ENCODE measurements around the gene VLDLR. TPM values are rescaled to one million over a fixed set of nuclear protein-coding genes. Genes with fewer than 3 reads are reported as not detected.

VLDLR gene
- total and polyA plus RNA-seq, 2 of the 13 experiments (the other 11 are each of a cell fraction or from before 2014, with no cell fraction given), result 3.4 to 10.5 TPM

DNA sequence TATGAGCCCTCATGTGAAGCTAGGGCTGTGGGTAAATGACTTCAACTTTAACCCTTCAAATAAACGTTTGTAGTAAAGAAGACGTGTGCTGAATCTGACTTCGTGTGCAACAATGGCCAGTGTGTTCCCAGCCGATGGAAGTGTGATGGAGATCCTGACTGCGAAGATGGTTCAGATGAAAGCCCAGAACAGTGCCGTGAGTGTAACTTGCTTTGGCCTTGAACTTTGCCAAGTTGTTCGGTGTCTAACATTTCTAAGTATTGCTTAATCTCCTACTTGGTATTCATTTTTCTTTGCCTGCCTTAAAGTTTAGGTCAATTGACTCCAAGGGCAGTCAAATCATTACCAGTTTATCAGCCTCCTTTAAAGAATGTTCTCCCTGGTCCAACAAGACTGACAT is 18.2 kb downstream of the VLDLR start:
- in situ Hi-C loops (cut with HindIII; ENCODE audit: extremely low pct_ligation_motif_present, low pct_unique_long_range_greater_than_20kb) (no loop called here), intact Hi-C loops (cut with micrococcal nuclease; ENCODE audit: unreplicated experiment) (no loop called here)
- ChIA-PET POLR2A (no interaction called here), CTCF (ENCODE audit: low intra/inter-chr PET ratio, low total read pairs) (no interaction called here)
- H3K27ac ChIP-seq (ENCODE audit: extremely low read length, insufficient read depth, low read length), result no peak overlapping the region
- peaks cover 2 to 14% of the 10 kb centered on the region in 2 experiments; a peak in 4 of 5 replicates for H3K36me3 ChIP-seq (replicated peaks in 1 of 2; ENCODE audit: control insufficient read depth in 1 of 2, insufficient read depth in 2 of 2, low read length in 2 of 2)
- H3K79me2 ChIP-seq (ENCODE audit: insufficient read depth, low read length), result no peaks in the 10 kb centered on the region
- BruUV-seq (replicated peaks), result no TSS peak
- peaks cover 19% of the 10 kb centered on the region for H3K4me1 ChIP-seq (ENCODE audit: insufficient read depth, low read length)
- no peaks in the 10 kb centered on the region for H3K9me3 ChIP-seq (ENCODE audit: low read length)
- H3K4me2 ChIP-seq (ENCODE audit: low read depth, low read length), result no peak overlapping the region
- H3K27me3 ChIP-seq (ENCODE audit: control insufficient read depth in 1 of 2, insufficient read depth in 2 of 2, low read length in 2 of 2), result no peaks in the 10 kb centered on the region
- peak; percentile 56 for FAIRE-seq
- no peak overlapping the region for H3K4me3 ChIP-seq (replicated peaks in 1 of 3; ENCODE audit: insufficient read depth in 1 of 3, low read depth in 2 of 3, low read length in 3 of 3)
- H3K9ac ChIP-seq (ENCODE audit: insufficient read depth, low read depth, low read length), result no peak overlapping the region
- H4K20me1 ChIP-seq (ENCODE audit: insufficient read depth, low read length), result no peaks in the 10 kb centered on the region
- H2AFZ ChIP-seq (ENCODE audit: low read length), result no peak overlapping the region
- WGBS (ENCODE audit: low lambda C conversion rate), result 38% methylated on average over 7 of the region's 7 CpGs
- ATAC-seq, result peak; percentile 72
- peak; percentile 46 for DNase-seq (ENCODE audit: low spot score)
- TF ChIP-seq ZNF256 (CRISPR knock-in tag; conservative IDR thresholded peaks at IDR 0.05), result 0 out of 2 replicates have a peak, but pooled peaks have one; percentile 37
- no peak for TF ChIP-seq BCL6 (CRISPR knock-in tag; IDR thresholded peaks at IDR 0.05)
- TF ChIP-seq, protein P1, sequence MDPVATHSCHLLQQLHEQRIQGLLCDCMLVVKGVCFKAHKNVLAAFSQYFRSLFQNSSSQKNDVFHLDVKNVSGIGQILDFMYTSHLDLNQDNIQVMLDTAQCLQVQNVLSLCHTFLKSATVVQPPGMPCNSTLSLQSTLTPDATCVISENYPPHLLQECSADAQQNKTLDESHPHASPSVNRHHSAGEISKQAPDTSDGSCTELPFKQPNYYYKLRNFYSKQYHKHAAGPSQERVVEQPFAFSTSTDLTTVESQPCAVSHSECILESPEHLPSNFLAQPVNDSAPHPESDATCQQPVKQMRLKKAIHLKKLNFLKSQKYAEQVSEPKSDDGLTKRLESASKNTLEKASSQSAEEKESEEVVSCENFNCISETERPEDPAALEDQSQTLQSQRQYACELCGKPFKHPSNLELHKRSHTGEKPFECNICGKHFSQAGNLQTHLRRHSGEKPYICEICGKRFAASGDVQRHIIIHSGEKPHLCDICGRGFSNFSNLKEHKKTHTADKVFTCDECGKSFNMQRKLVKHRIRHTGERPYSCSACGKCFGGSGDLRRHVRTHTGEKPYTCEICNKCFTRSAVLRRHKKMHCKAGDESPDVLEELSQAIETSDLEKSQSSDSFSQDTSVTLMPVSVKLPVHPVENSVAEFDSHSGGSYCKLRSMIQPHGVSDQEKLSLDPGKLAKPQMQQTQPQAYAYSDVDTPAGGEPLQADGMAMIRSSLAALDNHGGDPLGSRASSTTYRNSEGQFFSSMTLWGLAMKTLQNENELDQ (CRISPR knock-in tag; IDR thresholded peaks at IDR 0.05; ENCODE audit: borderline replicate concordance), result no peak
- TF ChIP-seq ATF2 (CRISPR knock-in tag; IDR thresholded peaks at IDR 0.05), result no peak
- TF ChIP-seq NKX3-1 (CRISPR knock-in tag; IDR thresholded peaks at IDR 0.05), result no peak
- TF ChIP-seq ZNF513 (CRISPR knock-in tag; conservative IDR thresholded peaks at IDR 0.05), result no peak
- TF ChIP-seq, protein P2, sequence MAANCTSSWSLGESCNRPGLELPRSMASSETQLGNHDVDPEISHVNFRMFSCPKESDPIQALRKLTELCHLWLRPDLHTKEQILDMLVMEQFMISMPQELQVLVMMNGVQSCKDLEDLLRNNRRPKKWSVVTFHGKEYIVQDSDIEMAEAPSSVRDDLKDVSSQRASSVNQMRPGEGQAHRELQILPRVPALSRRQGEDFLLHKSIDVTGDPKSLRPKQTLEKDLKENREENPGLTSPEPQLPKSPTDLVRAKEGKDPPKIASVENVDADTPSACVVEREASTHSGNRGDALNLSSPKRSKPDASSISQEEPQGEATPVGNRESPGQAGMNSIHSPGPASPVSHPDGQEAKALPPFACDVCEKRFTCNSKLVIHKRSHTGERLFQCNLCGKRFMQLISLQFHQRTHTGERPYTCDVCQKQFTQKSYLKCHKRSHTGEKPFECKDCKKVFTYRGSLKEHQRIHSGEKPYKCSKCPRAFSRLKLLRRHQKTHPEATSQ (CRISPR knock-in tag; IDR thresholded peaks at IDR 0.05; ENCODE audit: borderline replicate concordance), result no peak
- no peak for TF ChIP-seq XBP1 (CRISPR knock-in tag; IDR thresholded peaks at IDR 0.05)
- TF ChIP-seq, protein P3, sequence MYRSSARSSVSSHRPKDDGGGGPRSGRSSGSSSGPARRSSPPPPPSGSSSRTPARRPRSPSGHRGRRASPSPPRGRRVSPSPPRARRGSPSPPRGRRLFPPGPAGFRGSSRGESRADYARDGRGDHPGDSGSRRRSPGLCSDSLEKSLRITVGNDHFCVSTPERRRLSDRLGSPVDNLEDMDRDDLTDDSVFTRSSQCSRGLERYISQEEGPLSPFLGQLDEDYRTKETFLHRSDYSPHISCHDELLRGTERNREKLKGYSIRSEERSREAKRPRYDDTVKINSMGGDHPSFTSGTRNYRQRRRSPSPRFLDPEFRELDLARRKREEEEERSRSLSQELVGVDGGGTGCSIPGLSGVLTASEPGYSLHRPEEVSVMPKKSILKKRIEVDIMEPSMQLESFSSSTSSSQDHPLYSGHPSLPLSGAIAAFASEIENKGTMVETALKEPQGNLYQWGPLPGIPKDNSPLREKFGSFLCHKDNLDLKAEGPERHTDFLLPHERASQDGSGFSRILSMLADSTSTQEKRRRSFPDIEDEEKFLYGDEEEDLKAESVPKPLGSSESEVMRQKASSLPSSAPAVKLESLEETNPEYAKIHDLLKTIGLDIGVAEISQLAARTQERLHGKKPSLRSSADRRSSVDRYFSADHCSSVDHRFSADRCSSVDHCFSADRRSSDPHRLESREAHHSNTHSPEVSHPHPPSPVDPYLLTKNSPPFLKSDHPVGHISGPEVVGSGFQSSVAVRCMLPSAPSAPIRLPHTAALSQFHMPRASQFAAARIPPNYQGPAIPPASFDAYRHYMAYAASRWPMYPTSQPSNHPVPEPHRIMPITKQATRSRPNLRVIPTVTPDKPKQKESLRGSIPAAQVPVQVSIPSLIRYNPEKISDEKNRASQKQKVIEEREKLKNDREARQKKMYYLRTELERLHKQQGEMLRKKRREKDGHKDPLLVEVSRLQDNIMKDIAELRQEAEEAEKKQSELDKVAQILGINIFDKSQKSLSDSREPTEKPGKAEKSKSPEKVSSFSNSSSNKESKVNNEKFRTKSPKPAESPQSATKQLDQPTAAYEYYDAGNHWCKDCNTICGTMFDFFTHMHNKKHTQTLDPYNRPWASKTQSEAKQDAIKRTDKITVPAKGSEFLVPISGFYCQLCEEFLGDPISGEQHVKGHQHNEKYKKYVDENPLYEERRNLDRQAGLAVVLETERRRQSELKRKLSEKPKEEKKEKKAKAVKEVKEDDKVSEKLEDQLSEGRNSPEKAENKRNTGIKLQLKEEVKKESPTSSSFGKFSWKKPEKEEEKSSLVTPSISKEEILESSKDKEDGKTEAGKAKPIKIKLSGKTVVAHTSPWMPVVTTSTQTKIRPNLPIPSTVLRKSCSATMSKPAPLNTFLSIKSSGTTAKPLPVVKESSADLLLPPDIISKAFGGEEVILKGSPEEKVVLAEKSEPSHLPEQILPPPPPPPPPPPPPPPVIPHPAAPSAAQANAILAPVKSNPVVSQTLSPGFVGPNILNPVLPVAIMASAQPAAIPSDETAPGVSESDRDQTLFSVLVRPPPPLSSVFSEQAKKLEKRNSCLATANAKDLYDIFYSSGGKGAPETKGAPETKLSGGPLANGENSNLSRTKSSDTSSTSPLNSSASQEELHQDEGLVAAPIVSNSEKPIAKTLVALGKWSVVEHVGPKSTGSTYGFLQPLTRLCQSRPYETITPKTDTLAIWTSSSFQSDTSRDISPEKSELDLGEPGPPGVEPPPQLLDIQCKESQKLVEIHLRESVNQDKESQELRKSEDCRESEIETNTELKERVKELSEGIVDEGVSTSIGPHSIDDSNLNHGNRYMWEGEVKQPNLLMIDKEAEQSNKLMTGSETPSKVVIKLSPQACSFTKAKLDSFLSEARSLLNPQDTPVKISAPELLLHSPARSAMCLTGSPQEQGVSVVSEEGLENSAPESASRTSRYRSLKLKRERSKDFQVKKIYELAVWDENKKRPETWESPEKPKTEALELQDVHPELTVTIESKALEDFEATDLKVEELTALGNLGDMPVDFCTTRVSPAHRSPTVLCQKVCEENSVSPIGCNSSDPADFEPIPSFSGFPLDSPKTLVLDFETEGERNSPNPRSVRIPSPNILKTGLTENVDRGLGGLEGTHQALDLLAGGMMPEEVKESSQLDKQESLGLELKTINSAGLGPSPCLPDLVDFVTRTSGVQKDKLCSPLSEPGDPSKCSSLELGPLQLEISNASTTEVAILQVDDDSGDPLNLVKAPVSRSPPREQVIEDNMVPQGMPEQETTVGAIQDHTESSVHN (CRISPR knock-in tag; IDR thresholded peaks at IDR 0.05), result no peak
